ENCODE data around the gene PLAU. TPM values are rescaled to one million over a fixed set of nuclear protein-coding genes. Genes with fewer than 3 reads are reported as not detected.

PLAU gene
- total RNA-seq: 1 to 10 TPM in 3 of 4 donors, under 1 TPM in 1; 0.83 to 5.0 (median 2.3) TPM

DNA sequence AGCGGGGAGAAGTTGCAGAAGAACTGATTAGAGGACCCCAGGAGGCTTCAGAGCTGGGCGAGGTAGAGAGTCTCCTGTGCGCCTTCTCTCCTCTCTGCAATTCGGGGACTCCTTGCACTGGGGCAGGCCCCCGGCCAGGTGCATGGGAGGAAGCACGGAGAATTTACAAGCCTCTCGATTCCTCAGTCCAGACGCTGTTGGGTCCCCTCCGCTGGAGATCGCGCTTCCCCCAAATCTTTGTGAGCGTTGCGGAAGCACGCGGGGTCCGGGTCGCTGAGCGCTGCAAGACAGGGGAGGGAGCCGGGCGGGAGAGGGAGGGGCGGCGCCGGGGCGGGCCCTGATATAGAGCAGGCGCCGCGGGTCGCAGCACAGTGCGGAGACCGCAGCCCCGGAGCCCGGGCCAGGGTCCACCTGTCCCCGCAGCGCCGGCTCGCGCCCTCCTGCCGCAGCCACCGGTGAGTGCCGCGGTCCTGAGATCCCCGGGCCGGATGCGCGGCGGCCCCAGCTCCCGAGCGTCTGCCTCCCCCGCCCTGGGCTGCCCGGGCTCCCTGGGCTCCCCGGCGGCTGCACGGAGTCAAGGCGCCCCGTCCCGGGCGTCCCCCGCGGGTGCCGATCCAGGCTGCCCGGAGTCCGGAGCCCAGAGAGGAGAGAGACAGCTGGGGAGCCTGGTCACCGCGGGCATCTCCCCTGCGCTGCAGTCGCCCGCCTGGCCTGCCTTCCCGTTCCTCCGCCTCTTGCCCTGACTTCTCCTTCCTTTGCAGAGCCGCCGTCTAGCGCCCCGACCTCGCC is at the start of gene PLAU:
PLAU (plus strand) TSS at position 369 of the 789 bp plus-strand sequence. CDS start 424 bp downstream, outside the sequence.
- DNase-seq (no peak), ATAC-seq (peak in 1 of 2 donors; percentile 14)
- Histone ChIP-seq H3K9me3 (no peaks in the 10 kb centered on the region), H3K27ac (peak within 1 kb of the TSS; percentile 70 to 80 (median 78)), H3K4me1 (peaks cover 36 to 56% of the 10 kb centered on the region in 2 donors), H3K4me3 (peak within 1 kb of the TSS; percentile 59 to 82 (median 73)), H3K36me3 (no peaks in the 10 kb centered on the region), H3K27me3 (peaks cover 0 to 7% (median 0%) of the 10 kb centered on the region in 3 donors)
- intact Hi-C loops (cut with DNase I; ENCODE audit: low total_unique reads) (no loop called here), in situ Hi-C loops (cut with MboI; ENCODE audit: low sequenced_read_pairs in 4 of 4) (no loop called here)
- peak; percentile 47 to 65 for TF ChIP-seq POLR2A (IDR thresholded peaks at IDR 0.05)
- TF ChIP-seq, protein P1, sequence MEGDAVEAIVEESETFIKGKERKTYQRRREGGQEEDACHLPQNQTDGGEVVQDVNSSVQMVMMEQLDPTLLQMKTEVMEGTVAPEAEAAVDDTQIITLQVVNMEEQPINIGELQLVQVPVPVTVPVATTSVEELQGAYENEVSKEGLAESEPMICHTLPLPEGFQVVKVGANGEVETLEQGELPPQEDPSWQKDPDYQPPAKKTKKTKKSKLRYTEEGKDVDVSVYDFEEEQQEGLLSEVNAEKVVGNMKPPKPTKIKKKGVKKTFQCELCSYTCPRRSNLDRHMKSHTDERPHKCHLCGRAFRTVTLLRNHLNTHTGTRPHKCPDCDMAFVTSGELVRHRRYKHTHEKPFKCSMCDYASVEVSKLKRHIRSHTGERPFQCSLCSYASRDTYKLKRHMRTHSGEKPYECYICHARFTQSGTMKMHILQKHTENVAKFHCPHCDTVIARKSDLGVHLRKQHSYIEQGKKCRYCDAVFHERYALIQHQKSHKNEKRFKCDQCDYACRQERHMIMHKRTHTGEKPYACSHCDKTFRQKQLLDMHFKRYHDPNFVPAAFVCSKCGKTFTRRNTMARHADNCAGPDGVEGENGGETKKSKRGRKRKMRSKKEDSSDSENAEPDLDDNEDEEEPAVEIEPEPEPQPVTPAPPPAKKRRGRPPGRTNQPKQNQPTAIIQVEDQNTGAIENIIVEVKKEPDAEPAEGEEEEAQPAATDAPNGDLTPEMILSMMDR (IDR thresholded peaks at IDR 0.05 in 4 of 5, conservative IDR thresholded peaks at IDR 0.05 in 1 of 5): no peak

DNA sequence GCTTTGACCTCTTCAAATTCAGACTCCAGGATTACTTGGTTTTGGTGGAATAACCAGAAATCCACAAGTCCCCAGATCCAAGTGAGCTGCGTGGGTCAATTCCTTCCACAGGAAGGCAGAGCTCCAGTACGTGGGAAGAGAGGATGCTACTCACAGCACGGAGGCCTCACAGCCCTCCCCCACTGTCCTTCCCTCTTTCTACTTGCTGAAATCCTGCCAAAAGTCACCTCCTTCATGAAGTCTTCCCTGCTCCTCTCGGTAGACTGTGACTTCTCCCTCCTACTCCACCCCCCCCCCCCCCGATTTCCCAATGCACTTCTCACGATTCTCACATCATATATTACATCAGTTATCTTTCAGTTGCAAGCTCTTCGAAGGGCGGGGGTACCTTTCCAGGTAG is 48.9 kb upstream of the PLAU start:
- Histone ChIP-seq H3K4me1 (peaks cover 57 to 69% of the 10 kb centered on the region in 2 donors), H3K27me3 (no peaks in the 10 kb centered on the region), H3K27ac (no peak overlapping the region), H3K9me3 (no peaks in the 10 kb centered on the region), H3K36me3 (no peaks in the 10 kb centered on the region), H3K4me3 (no peak overlapping the region)
- in situ Hi-C loops (cut with MboI; ENCODE audit: low sequenced_read_pairs in 4 of 4): no loop called here
- no peak for TF ChIP-seq POLR2A (IDR thresholded peaks at IDR 0.05)
- intact Hi-C loops (cut with DNase I; ENCODE audit: low total_unique reads): no loop called here
- ATAC-seq: no peak
- DNase-seq: no peak

DNA sequence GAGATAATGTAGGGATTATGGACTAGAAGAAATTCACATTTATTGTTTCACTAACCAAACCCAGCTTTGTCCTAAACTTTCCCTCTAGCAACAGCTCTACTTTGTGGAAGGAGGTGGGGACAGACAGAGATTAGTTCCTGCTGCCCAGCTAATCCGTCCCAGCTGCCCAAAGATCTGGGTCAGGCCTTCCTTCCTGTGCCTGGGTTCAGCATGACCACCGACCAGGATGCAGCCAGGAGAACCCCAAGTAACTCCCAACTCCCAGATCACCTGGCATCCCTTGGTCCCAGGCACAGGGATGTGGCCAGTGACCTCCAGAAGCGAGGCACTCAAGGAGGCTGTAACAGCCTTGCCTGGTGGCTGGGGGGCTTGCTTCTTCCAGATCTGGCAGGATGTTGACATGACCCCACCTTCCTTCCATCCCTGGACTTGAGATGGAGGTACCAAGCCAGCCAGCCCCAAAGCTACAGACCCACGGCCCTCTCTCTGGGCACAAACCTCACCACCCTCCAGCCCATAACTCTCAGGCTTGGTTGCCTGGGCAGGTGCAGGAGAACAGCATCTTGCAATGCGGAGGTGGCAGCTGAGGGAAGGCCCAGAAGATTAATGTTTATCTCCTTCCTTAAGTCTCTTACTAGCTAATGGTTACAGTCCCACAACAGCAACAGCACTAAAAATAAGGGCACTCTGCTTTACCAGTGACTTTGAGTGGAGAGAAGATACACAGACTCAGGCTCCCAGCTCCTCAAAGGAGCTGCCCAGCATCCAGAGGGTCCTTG is 47.7 kb upstream of the PLAU start:
- H3K4me1 ChIP-seq: peaks cover 57 to 69% of the 10 kb centered on the region in 2 donors
- TF ChIP-seq POLR2A (IDR thresholded peaks at IDR 0.05): no peak
- TF ChIP-seq, protein P1 (IDR thresholded peaks at IDR 0.05 in 4 of 5, conservative IDR thresholded peaks at IDR 0.05 in 1 of 5): no peak
- H3K9me3 ChIP-seq: no peaks in the 10 kb centered on the region
- no peak overlapping the region for H3K4me3 ChIP-seq
- no peak overlapping the region for H3K27ac ChIP-seq
- DNase-seq (no peak), ATAC-seq (no peak)
- in situ Hi-C loops (cut with MboI; ENCODE audit: low sequenced_read_pairs in 4 of 4) (no loop called here), intact Hi-C loops (cut with DNase I; ENCODE audit: low total_unique reads) (no loop called here)
- no peaks in the 10 kb centered on the region for H3K36me3 ChIP-seq
- H3K27me3 ChIP-seq: no peaks in the 10 kb centered on the region

DNA sequence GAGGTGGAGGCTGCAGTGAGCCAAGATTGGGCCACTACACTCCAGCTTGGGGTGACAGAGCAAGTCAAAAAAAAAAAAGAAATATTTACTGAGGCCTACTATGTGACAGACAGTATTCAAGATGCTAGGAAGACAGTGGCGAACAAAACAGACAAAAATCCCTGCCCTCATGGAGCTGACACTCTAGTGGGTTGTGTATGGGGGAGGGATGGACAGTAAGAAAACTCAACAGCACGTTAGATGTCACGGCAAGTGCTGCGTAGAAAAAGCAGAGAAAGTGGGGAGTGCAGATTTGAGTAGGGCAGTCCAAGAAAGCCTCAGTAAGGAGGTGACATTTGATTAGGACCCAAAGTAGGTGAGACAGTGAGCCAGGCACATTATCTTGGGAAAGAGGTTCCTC is 46.7 kb upstream of the PLAU start:
- H3K4me1 ChIP-seq: peaks cover 62 to 69% of the 10 kb centered on the region in 2 donors
- intact Hi-C loops (cut with DNase I; ENCODE audit: low total_unique reads) (no loop called here), in situ Hi-C loops (cut with MboI; ENCODE audit: low sequenced_read_pairs in 4 of 4) (no loop called here)
- H3K36me3 ChIP-seq: no peaks in the 10 kb centered on the region
- TF ChIP-seq POLR2A (IDR thresholded peaks at IDR 0.05): no peak
- TF ChIP-seq, protein P1 (IDR thresholded peaks at IDR 0.05 in 4 of 5, conservative IDR thresholded peaks at IDR 0.05 in 1 of 5): no peak
- H3K27me3 ChIP-seq: no peaks in the 10 kb centered on the region
- no peak overlapping the region for H3K4me3 ChIP-seq
- DNase-seq (no peak), ATAC-seq (no peak)
- H3K9me3 ChIP-seq: no peaks in the 10 kb centered on the region
- H3K27ac ChIP-seq: no peak overlapping the region

DNA sequence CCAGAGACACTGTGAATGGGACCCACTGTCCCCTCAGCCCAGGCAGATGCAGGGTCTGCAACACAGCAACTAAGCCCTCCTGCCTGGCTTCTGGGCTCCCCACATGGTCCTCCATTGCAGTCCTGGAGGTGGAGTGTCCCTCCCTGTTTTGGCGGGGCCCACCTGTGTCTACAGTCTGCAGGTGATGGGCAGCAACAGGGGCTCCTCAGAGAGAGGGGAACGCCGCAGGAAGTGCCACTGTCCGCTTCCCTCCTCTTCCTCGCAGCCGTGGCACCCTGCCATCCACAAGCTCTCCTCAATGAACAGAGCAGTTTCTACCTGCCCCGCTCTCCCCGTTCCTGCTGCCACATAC is 45.8 kb upstream of the PLAU start:
- H3K4me1 ChIP-seq: peaks cover 61 to 69% of the 10 kb centered on the region in 2 donors
- H3K27ac ChIP-seq: peak overlapping the region; percentile 4 to 93 (median 40)
- in situ Hi-C loops (cut with MboI; ENCODE audit: low sequenced_read_pairs in 4 of 4) (no loop called here), intact Hi-C loops (cut with DNase I; ENCODE audit: low total_unique reads) (no loop called here)
- H3K27me3 ChIP-seq: no peaks in the 10 kb centered on the region
- no peaks in the 10 kb centered on the region for H3K36me3 ChIP-seq
- H3K4me3 ChIP-seq: no peak overlapping the region
- ATAC-seq (no peak), DNase-seq (no peak)
- no peaks in the 10 kb centered on the region for H3K9me3 ChIP-seq
- TF ChIP-seq, protein P1 (IDR thresholded peaks at IDR 0.05 in 4 of 5, conservative IDR thresholded peaks at IDR 0.05 in 1 of 5): no peak
- no peak for TF ChIP-seq POLR2A (IDR thresholded peaks at IDR 0.05)

Data from gastrocnemius medialis (tissue), 4 donors.